ENCODE results near the gene SNCA.

Gene SNCA

GRCh38 chr4:89744914-89745313, 92.0 kb downstream of the SNCA start:
- no peak overlapping the region for H3K9ac ChIP-seq (ENCODE audit: low read length in 5 of 5)
- no peaks in the 10 kb centered on the region for H3K9me3 ChIP-seq (ENCODE audit: control insufficient read depth in 5 of 5, low read length in 5 of 5)
- no peak overlapping the region for H3K27ac ChIP-seq (ENCODE audit: low read depth, low read length)
- H3K36me3 ChIP-seq (ENCODE audit: control insufficient read depth in 5 of 5, insufficient read depth in 5 of 5, low read length in 5 of 5): no peaks in the 10 kb centered on the region
- H3K27me3 ChIP-seq (ENCODE audit: control insufficient read depth in 5 of 5, insufficient read depth in 4 of 5, low read length in 5 of 5): no peaks in the 10 kb centered on the region
- no peaks in the 10 kb centered on the region for H3K4me1 ChIP-seq (ENCODE audit: control insufficient read depth in 5 of 5, insufficient read depth in 5 of 5, low read length in 5 of 5)
- H3K4me3 ChIP-seq (ENCODE audit: low read depth in 1 of 5, low read length in 5 of 5): no peak overlapping the region

DNA sequence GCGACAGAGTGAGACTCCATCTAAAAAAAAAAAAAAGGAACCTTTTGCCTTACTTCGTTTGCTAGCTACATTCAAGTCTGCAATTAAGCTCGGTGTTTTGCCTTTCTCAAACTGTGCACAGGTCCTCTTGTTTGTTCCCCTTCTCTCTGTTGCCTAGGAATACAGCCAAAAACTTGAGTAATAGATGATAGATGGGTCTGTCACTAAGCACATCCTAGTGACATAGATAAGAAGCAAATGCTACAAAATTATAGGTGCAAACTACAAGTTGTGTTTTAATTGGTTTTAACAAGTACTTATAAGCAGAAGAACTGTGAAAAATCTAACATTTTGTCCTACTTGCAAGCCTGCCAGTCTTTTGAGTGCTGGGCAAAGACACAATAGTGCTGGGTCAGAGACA, 95.2 kb downstream of the SNCA start:
- Histone ChIP-seq H3K27ac (ENCODE audit: low read depth, low read length) (no peak overlapping the region), H3K27me3 (ENCODE audit: control insufficient read depth in 5 of 5, insufficient read depth in 4 of 5, low read length in 5 of 5) (no peaks in the 10 kb centered on the region), H3K9ac (ENCODE audit: low read length in 5 of 5) (no peak overlapping the region), H3K4me1 (ENCODE audit: control insufficient read depth in 5 of 5, insufficient read depth in 5 of 5, low read length in 5 of 5) (no peaks in the 10 kb centered on the region), H3K36me3 (ENCODE audit: control insufficient read depth in 5 of 5, insufficient read depth in 5 of 5, low read length in 5 of 5) (no peaks in the 10 kb centered on the region), H3K4me3 (ENCODE audit: low read depth in 1 of 5, low read length in 5 of 5) (no peak overlapping the region), H3K9me3 (ENCODE audit: control insufficient read depth in 5 of 5, low read length in 5 of 5) (no peaks in the 10 kb centered on the region)

- Histone ChIP-seq H3K27ac (ENCODE audit: low read depth, low read length) (no peak overlapping the region), H3K9ac (ENCODE audit: low read length in 5 of 5) (no peak overlapping the region), H3K27me3 (ENCODE audit: control insufficient read depth in 5 of 5, insufficient read depth in 4 of 5, low read length in 5 of 5) (no peaks in the 10 kb centered on the region), H3K9me3 (ENCODE audit: control insufficient read depth in 5 of 5, low read length in 5 of 5) (no peaks in the 10 kb centered on the region), H3K4me3 (ENCODE audit: low read depth in 1 of 5, low read length in 5 of 5) (no peak overlapping the region), H3K36me3 (ENCODE audit: control insufficient read depth in 5 of 5, insufficient read depth in 5 of 5, low read length in 5 of 5) (no peaks in the 10 kb centered on the region), H3K4me1 (ENCODE audit: control insufficient read depth in 5 of 5, insufficient read depth in 5 of 5, low read length in 5 of 5) (no peaks in the 10 kb centered on the region)
These were observed 97.5 kb downstream of the SNCA start for GRCh38 chr4:89739311-89739988.

GRCh38 chr4:89737888-89738287, 99.1 kb downstream of the SNCA start:
- H3K36me3 ChIP-seq (ENCODE audit: control insufficient read depth in 5 of 5, insufficient read depth in 5 of 5, low read length in 5 of 5): no peaks in the 10 kb centered on the region
- H3K27me3 ChIP-seq (ENCODE audit: control insufficient read depth in 5 of 5, insufficient read depth in 4 of 5, low read length in 5 of 5): no peaks in the 10 kb centered on the region
- H3K27ac ChIP-seq (ENCODE audit: low read depth, low read length): no peak overlapping the region
- H3K9ac ChIP-seq (ENCODE audit: low read length in 5 of 5): no peak overlapping the region
- H3K4me1 ChIP-seq (ENCODE audit: control insufficient read depth in 5 of 5, insufficient read depth in 5 of 5, low read length in 5 of 5): no peaks in the 10 kb centered on the region
- H3K9me3 ChIP-seq (ENCODE audit: control insufficient read depth in 5 of 5, low read length in 5 of 5): no peaks in the 10 kb centered on the region
- H3K4me3 ChIP-seq (ENCODE audit: low read depth in 1 of 5, low read length in 5 of 5): no peak overlapping the region

DNA sequence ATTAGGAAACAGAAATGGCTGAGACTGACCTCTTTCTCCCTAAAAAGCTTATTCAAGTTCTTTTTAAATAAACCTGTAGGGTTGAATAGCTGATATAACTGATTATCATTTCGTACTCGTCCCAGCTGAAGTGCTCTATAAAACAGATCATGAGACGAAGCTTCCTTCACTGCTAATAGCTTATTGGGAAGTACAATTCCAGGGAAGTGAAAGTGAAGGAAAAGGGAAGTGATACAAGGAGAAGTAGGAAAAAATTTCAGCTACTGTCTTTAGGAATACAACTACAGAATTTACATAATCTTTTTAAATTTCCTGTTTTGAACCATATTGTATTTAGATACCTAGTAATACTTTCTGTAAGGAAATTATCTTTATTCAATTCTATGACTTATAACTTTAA, 103.0 kb downstream of the SNCA start:
- Histone ChIP-seq H3K27me3 (ENCODE audit: control insufficient read depth in 5 of 5, insufficient read depth in 4 of 5, low read length in 5 of 5) (no peaks in the 10 kb centered on the region), H3K36me3 (ENCODE audit: control insufficient read depth in 5 of 5, insufficient read depth in 5 of 5, low read length in 5 of 5) (no peaks in the 10 kb centered on the region), H3K4me1 (ENCODE audit: control insufficient read depth in 5 of 5, insufficient read depth in 5 of 5, low read length in 5 of 5) (no peaks in the 10 kb centered on the region), H3K27ac (ENCODE audit: low read depth, low read length) (no peak overlapping the region), H3K9ac (ENCODE audit: low read length in 5 of 5) (no peak overlapping the region), H3K4me3 (ENCODE audit: low read depth in 1 of 5, low read length in 5 of 5) (no peak overlapping the region), H3K9me3 (ENCODE audit: control insufficient read depth in 5 of 5, low read length in 5 of 5) (no peaks in the 10 kb centered on the region)

- no peaks in the 10 kb centered on the region for H3K27me3 ChIP-seq (ENCODE audit: control insufficient read depth in 5 of 5, insufficient read depth in 4 of 5, low read length in 5 of 5)
- H3K27ac ChIP-seq (ENCODE audit: low read depth, low read length): no peak overlapping the region
- no peaks in the 10 kb centered on the region for H3K36me3 ChIP-seq (ENCODE audit: control insufficient read depth in 5 of 5, insufficient read depth in 5 of 5, low read length in 5 of 5)
- no peak overlapping the region for H3K4me3 ChIP-seq (ENCODE audit: low read depth in 1 of 5, low read length in 5 of 5)
- H3K4me1 ChIP-seq (ENCODE audit: control insufficient read depth in 5 of 5, insufficient read depth in 5 of 5, low read length in 5 of 5): no peaks in the 10 kb centered on the region
- no peaks in the 10 kb centered on the region for H3K9me3 ChIP-seq (ENCODE audit: control insufficient read depth in 5 of 5, low read length in 5 of 5)
- H3K9ac ChIP-seq (ENCODE audit: low read length in 5 of 5): no peak overlapping the region
These were observed 109.7 kb downstream of the SNCA start for GRCh38 chr4:89727238-89727637.

DNA sequence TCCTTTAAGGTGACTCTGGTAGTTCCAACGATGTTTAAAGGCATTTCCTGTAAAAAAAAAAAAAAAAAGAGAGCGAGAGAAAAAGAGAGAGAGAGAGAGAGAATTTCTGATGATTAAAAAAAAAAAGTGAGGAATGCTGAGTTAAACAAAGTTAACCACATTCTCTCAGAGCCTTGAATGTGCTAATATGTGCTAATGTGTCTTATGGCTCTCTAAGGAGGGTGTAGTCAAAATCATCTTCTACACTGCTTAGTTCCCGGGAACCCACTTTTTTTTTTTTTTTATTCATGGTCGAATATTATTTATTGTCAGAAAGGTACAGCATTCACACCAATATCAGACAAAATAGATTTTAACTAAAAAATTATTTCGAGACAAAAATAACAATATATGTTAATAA, 111.7 kb downstream of the SNCA start:
- Histone ChIP-seq H3K36me3 (ENCODE audit: control insufficient read depth in 5 of 5, insufficient read depth in 5 of 5, low read length in 5 of 5) (no peaks in the 10 kb centered on the region), H3K27me3 (ENCODE audit: control insufficient read depth in 5 of 5, insufficient read depth in 4 of 5, low read length in 5 of 5) (no peaks in the 10 kb centered on the region), H3K9me3 (ENCODE audit: control insufficient read depth in 5 of 5, low read length in 5 of 5) (no peaks in the 10 kb centered on the region), H3K9ac (ENCODE audit: low read length in 5 of 5) (no peak overlapping the region), H3K27ac (ENCODE audit: low read depth, low read length) (no peak overlapping the region), H3K4me1 (ENCODE audit: control insufficient read depth in 5 of 5, insufficient read depth in 5 of 5, low read length in 5 of 5) (no peaks in the 10 kb centered on the region), H3K4me3 (ENCODE audit: low read depth in 1 of 5, low read length in 5 of 5) (no peak overlapping the region)

- no peaks in the 10 kb centered on the region for H3K4me1 ChIP-seq (ENCODE audit: control insufficient read depth in 5 of 5, insufficient read depth in 5 of 5, low read length in 5 of 5)
- H3K4me3 ChIP-seq (ENCODE audit: low read depth in 1 of 5, low read length in 5 of 5): no peak overlapping the region
- H3K9me3 ChIP-seq (ENCODE audit: control insufficient read depth in 5 of 5, low read length in 5 of 5): no peaks in the 10 kb centered on the region
- no peaks in the 10 kb centered on the region for H3K36me3 ChIP-seq (ENCODE audit: control insufficient read depth in 5 of 5, insufficient read depth in 5 of 5, low read length in 5 of 5)
- no peak overlapping the region for H3K9ac ChIP-seq (ENCODE audit: low read length in 5 of 5)
- H3K27me3 ChIP-seq (ENCODE audit: control insufficient read depth in 5 of 5, insufficient read depth in 4 of 5, low read length in 5 of 5): no peaks in the 10 kb centered on the region
- H3K27ac ChIP-seq (ENCODE audit: low read depth, low read length): no peak overlapping the region
These were observed 112.2 kb downstream of the SNCA start for GRCh38 chr4:89724716-89725115.

GRCh38 chr4:89723096-89723495, 113.9 kb downstream of the SNCA start:
- no peaks in the 10 kb centered on the region for H3K36me3 ChIP-seq (ENCODE audit: control insufficient read depth in 5 of 5, insufficient read depth in 5 of 5, low read length in 5 of 5)
- no peak overlapping the region for H3K27ac ChIP-seq (ENCODE audit: low read depth, low read length)
- no peak overlapping the region for H3K9ac ChIP-seq (ENCODE audit: low read length in 5 of 5)
- H3K4me3 ChIP-seq (ENCODE audit: low read depth in 1 of 5, low read length in 5 of 5): no peak overlapping the region
- H3K9me3 ChIP-seq (ENCODE audit: control insufficient read depth in 5 of 5, low read length in 5 of 5): no peaks in the 10 kb centered on the region
- no peaks in the 10 kb centered on the region for H3K27me3 ChIP-seq (ENCODE audit: control insufficient read depth in 5 of 5, insufficient read depth in 4 of 5, low read length in 5 of 5)
- no peaks in the 10 kb centered on the region for H3K4me1 ChIP-seq (ENCODE audit: control insufficient read depth in 5 of 5, insufficient read depth in 5 of 5, low read length in 5 of 5)

DNA sequence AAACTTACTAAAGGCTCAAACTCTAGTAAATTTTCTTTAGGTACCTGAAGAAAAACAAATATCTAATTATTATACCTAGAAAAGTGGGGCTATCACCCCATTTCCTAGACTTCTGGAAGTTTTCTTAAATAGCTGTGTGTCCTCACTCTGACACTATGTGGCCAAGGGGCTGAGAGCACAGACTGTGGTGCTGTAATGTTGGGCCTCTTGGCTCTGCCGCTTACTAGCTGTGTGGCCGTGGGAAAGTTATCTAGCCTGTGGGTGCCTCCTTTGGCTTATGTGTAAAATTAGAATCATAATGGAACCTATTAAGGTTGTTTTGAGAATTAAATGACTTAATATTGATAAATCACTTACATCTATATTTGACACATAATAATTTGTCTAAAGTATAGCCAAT, 114.4 kb downstream of the SNCA start:
- Histone ChIP-seq H3K9ac (ENCODE audit: low read length in 5 of 5) (no peak overlapping the region), H3K27me3 (ENCODE audit: control insufficient read depth in 5 of 5, insufficient read depth in 4 of 5, low read length in 5 of 5) (no peaks in the 10 kb centered on the region), H3K4me1 (ENCODE audit: control insufficient read depth in 5 of 5, insufficient read depth in 5 of 5, low read length in 5 of 5) (no peaks in the 10 kb centered on the region), H3K9me3 (ENCODE audit: control insufficient read depth in 5 of 5, low read length in 5 of 5) (no peaks in the 10 kb centered on the region), H3K27ac (ENCODE audit: low read depth, low read length) (no peak overlapping the region), H3K4me3 (ENCODE audit: low read depth in 1 of 5, low read length in 5 of 5) (no peak overlapping the region), H3K36me3 (ENCODE audit: control insufficient read depth in 5 of 5, insufficient read depth in 5 of 5, low read length in 5 of 5) (no peaks in the 10 kb centered on the region)

- no peaks in the 10 kb centered on the region for H3K4me1 ChIP-seq (ENCODE audit: control insufficient read depth in 5 of 5, insufficient read depth in 5 of 5, low read length in 5 of 5)
- H3K36me3 ChIP-seq (ENCODE audit: control insufficient read depth in 5 of 5, insufficient read depth in 5 of 5, low read length in 5 of 5): no peaks in the 10 kb centered on the region
- no peaks in the 10 kb centered on the region for H3K9me3 ChIP-seq (ENCODE audit: control insufficient read depth in 5 of 5, low read length in 5 of 5)
- H3K27ac ChIP-seq (ENCODE audit: low read depth, low read length): no peak overlapping the region
- no peak overlapping the region for H3K4me3 ChIP-seq (ENCODE audit: low read depth in 1 of 5, low read length in 5 of 5)
- no peak overlapping the region for H3K9ac ChIP-seq (ENCODE audit: low read length in 5 of 5)
- no peaks in the 10 kb centered on the region for H3K27me3 ChIP-seq (ENCODE audit: control insufficient read depth in 5 of 5, insufficient read depth in 4 of 5, low read length in 5 of 5)
These were observed 116.0 kb downstream of the SNCA start for GRCh38 chr4:89720981-89721380.
